ENCODE results near the gene FREM2. TPM values are rescaled to one million over a fixed set of nuclear protein-coding genes. Genes with fewer than 3 reads are reported as not detected.

The FREM2 gene
- total RNA-seq, 2 experiments from 2014 or later = not detected

- Histone ChIP-seq H3K4me1 (ENCODE audit: insufficient read depth, low read length, poor library complexity, severe bottlenecking) (no peaks in the 10 kb centered on the region), H3K4me3 (ENCODE audit: low read depth, low read length, poor library complexity, severe bottlenecking) (no peak overlapping the region), H3K4me2 (ENCODE audit: low read length) (no peak overlapping the region), H3K9me3 (ENCODE audit: low read length) (no peaks in the 10 kb centered on the region), H2AFZ (ENCODE audit: low read length) (no peak overlapping the region), H3K9me2 (ENCODE audit: insufficient read depth, low read length) (no peaks in the 10 kb centered on the region), H4K20me1 (ENCODE audit: insufficient read depth, low read length) (no peaks in the 10 kb centered on the region), H3K36me3 (ENCODE audit: insufficient read depth, low read length) (no peaks in the 10 kb centered on the region), H3K27ac (ENCODE audit: low read depth, low read length, poor library complexity, severe bottlenecking) (no peak overlapping the region), H3K79me2 (ENCODE audit: insufficient read depth, low read depth, low read length) (no peaks in the 10 kb centered on the region)
- intact Hi-C loops (cut with micrococcal nuclease; ENCODE audit: unreplicated experiment) = no loop called here
- ChIA-PET CTCF (ENCODE audit: unreplicated experiment) (no interaction called here), POLR2A (no interaction called here)
- no TSS peak for BruUV-seq (replicated peaks)
- no peak for DNase-seq (ENCODE audit: low spot score)
- no peak for TF ChIP-seq EZH2phosphoT487 (IDR thresholded peaks at IDR 0.05; ENCODE audit: borderline replicate concordance, low read depth, low read length)
- TF ChIP-seq, protein P1, sequence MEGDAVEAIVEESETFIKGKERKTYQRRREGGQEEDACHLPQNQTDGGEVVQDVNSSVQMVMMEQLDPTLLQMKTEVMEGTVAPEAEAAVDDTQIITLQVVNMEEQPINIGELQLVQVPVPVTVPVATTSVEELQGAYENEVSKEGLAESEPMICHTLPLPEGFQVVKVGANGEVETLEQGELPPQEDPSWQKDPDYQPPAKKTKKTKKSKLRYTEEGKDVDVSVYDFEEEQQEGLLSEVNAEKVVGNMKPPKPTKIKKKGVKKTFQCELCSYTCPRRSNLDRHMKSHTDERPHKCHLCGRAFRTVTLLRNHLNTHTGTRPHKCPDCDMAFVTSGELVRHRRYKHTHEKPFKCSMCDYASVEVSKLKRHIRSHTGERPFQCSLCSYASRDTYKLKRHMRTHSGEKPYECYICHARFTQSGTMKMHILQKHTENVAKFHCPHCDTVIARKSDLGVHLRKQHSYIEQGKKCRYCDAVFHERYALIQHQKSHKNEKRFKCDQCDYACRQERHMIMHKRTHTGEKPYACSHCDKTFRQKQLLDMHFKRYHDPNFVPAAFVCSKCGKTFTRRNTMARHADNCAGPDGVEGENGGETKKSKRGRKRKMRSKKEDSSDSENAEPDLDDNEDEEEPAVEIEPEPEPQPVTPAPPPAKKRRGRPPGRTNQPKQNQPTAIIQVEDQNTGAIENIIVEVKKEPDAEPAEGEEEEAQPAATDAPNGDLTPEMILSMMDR (conservative IDR thresholded peaks at IDR 0.05; ENCODE audit: low read length) = no peak
These were observed 132.2 kb downstream of the FREM2 start for GRCh38 chr13:38819053-38819452.

DNA sequence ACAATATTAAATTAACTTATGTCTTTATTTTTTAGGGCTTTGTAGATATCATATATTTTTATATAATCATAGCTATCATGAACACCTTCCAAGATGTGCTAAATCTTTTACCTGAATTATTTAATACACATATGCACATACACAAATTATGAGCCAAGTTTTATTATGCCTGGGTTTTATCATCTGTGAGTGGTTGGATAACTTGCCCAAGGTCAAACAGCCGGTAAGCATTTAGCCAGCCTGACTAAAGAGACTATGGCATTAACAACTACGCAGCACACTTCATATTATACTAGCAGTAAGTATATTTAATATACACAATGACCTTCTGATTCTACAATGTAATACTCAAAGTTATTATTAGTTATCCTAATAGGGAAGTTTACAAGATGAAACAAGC is 132.7 kb downstream of the FREM2 start:
- Histone ChIP-seq H3K4me2 (ENCODE audit: low read length) (no peak overlapping the region), H3K36me3 (ENCODE audit: insufficient read depth, low read length) (no peaks in the 10 kb centered on the region), H3K4me3 (ENCODE audit: low read depth, low read length, poor library complexity, severe bottlenecking) (no peak overlapping the region), H3K9me2 (ENCODE audit: insufficient read depth, low read length) (no peaks in the 10 kb centered on the region), H2AFZ (ENCODE audit: low read length) (no peak overlapping the region), H3K9me3 (ENCODE audit: low read length) (no peaks in the 10 kb centered on the region), H4K20me1 (ENCODE audit: insufficient read depth, low read length) (no peaks in the 10 kb centered on the region), H3K4me1 (ENCODE audit: insufficient read depth, low read length, poor library complexity, severe bottlenecking) (no peaks in the 10 kb centered on the region), H3K79me2 (ENCODE audit: insufficient read depth, low read depth, low read length) (no peaks in the 10 kb centered on the region), H3K27ac (ENCODE audit: low read depth, low read length, poor library complexity, severe bottlenecking) (no peak overlapping the region)
- ChIA-PET CTCF (ENCODE audit: unreplicated experiment) (no interaction called here), POLR2A (no interaction called here)
- BruUV-seq (replicated peaks) = no TSS peak
- TF ChIP-seq EZH2phosphoT487 (IDR thresholded peaks at IDR 0.05; ENCODE audit: borderline replicate concordance, low read depth, low read length) = no peak
- TF ChIP-seq, protein P1 (conservative IDR thresholded peaks at IDR 0.05; ENCODE audit: low read length) = no peak
- intact Hi-C loops (cut with micrococcal nuclease; ENCODE audit: unreplicated experiment) = no loop called here
- DNase-seq (ENCODE audit: low spot score) = no peak

GRCh38 chr13:38821770-38822551 is 135.1 kb downstream of the FREM2 start:
- Histone ChIP-seq H3K27ac (ENCODE audit: low read depth, low read length, poor library complexity, severe bottlenecking) (no peak overlapping the region), H3K36me3 (ENCODE audit: insufficient read depth, low read length) (no peaks in the 10 kb centered on the region), H3K4me1 (ENCODE audit: insufficient read depth, low read length, poor library complexity, severe bottlenecking) (no peaks in the 10 kb centered on the region), H2AFZ (ENCODE audit: low read length) (no peak overlapping the region), H4K20me1 (ENCODE audit: insufficient read depth, low read length) (no peaks in the 10 kb centered on the region), H3K79me2 (ENCODE audit: insufficient read depth, low read depth, low read length) (no peaks in the 10 kb centered on the region), H3K4me3 (ENCODE audit: low read depth, low read length, poor library complexity, severe bottlenecking) (no peak overlapping the region), H3K9me3 (ENCODE audit: low read length) (no peaks in the 10 kb centered on the region), H3K4me2 (ENCODE audit: low read length) (no peak overlapping the region), H3K9me2 (ENCODE audit: insufficient read depth, low read length) (no peaks in the 10 kb centered on the region)
- intact Hi-C loops (cut with micrococcal nuclease; ENCODE audit: unreplicated experiment) = no loop called here
- no peak for DNase-seq (ENCODE audit: low spot score)
- ChIA-PET CTCF (ENCODE audit: unreplicated experiment) (no interaction called here), POLR2A (no interaction called here)
- no peak for TF ChIP-seq EZH2phosphoT487 (IDR thresholded peaks at IDR 0.05; ENCODE audit: borderline replicate concordance, low read depth, low read length)
- TF ChIP-seq, protein P1 (conservative IDR thresholded peaks at IDR 0.05; ENCODE audit: low read length) = no peak
- no TSS peak for BruUV-seq (replicated peaks)

All from OCI-LY7 (cell line).